ENCODE data around the gene CARD11.

Gene CARD11

DNA sequence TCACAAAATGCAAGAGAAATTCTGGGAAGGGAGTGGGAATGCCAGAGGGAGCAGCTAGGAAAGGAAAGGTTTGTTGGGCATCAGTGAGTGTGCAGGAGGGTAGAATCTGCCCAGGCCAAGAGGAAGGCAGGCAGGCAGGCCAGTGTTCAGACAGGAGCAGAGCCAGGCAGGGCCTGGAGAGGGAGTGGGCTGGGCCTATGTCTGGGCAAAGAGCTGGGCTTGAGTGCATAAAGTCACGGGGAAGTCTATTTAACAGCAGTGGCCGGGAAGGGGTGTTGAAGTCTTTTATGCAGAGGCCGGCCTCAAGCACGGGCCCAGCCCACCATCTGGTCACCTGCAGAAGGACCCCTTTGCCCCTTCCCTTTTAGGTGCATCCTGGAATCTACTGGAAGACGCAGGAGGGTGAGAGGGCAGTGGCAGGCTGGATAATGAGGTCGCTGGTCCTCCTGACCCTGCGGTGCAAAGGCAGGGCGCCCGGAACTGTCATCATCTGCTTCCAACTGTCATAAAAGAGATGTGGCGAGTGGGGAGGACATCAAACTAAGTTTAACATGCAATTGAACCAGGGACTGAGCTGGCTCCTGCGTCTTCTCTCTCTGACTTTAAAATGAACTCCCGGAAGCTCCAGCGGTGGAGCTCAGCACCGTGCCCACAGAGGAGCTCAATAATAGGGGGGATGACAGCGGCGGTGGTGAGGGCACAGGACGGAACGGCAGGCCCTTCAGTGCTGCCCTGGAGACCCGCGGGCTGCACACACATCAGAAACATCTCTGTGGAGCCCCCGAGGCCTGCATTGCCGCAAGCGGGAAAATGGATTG, 29.5 kb downstream of the CARD11 start:
- ChIA-PET CTCF (interaction anchor here (0.8 kb wide), 1 partner anchor 884 kb away, joined by 4 read pairs; no protein-coding TSS in a partner anchor), POLR2A (ENCODE audit: low non-redundant PET) (no interaction called here)
- DNase-seq (ENCODE audit: low spot score) = no peak
- no peak overlapping the region for H3K27ac ChIP-seq
- TF ChIP-seq, protein P1, sequence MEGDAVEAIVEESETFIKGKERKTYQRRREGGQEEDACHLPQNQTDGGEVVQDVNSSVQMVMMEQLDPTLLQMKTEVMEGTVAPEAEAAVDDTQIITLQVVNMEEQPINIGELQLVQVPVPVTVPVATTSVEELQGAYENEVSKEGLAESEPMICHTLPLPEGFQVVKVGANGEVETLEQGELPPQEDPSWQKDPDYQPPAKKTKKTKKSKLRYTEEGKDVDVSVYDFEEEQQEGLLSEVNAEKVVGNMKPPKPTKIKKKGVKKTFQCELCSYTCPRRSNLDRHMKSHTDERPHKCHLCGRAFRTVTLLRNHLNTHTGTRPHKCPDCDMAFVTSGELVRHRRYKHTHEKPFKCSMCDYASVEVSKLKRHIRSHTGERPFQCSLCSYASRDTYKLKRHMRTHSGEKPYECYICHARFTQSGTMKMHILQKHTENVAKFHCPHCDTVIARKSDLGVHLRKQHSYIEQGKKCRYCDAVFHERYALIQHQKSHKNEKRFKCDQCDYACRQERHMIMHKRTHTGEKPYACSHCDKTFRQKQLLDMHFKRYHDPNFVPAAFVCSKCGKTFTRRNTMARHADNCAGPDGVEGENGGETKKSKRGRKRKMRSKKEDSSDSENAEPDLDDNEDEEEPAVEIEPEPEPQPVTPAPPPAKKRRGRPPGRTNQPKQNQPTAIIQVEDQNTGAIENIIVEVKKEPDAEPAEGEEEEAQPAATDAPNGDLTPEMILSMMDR (conservative IDR thresholded peaks at IDR 0.05; ENCODE audit: low read depth) = no peak

DNA sequence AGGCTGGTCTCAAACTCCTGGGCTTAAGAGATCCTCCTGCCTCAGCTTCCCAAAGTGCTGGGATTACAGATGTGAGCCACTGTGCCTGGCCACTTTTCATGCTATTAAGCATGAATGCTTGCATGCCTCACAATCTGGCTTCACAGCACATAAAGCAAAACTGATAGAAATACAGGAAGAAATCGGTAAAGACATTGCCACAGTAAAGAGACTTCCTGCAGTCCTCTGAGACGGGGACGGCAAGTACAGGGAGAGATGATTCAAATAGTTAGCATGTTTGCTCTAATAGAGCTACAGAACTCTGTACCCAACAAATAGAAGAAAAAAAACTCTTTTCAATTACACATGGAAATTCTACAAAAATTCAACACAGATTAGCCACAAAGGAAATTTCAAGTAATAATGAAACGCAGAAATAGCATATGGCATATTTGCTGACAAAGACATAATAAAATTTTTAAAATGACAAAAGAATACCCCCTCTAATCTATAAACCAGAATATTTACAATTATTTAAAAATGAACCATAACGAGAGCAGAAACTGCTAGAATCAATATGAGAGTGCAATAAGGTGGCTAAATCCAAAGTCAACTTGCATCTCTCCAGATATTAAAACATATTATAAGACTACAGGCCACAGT, 32.3 kb downstream of the CARD11 start:
- ChIA-PET CTCF (no interaction called here), POLR2A (ENCODE audit: low non-redundant PET) (no interaction called here)
- TF ChIP-seq, protein P1 (conservative IDR thresholded peaks at IDR 0.05; ENCODE audit: low read depth) = no peak
- DNase-seq (ENCODE audit: low spot score) = no peak
- no peak overlapping the region for H3K27ac ChIP-seq

DNA sequence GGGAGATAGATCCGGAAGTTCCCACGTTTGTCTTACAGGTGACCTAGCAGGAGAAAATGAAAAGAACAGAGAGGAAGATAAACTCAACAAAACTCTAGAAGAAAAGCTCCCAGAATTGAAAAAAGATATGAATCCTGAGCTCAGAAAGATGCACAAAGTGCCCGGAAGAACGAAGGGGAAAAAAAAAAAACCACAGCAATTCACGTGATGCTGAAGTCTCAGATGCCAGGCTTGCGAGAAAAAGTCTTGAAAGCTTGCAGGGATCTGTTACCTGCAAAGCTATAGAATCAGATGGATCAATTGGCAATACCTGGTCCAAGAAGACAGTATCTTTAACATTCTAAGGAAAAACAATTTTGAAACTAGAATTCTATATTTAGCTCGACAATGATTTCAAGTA, 33.5 kb downstream of the CARD11 start:
- CTCF ChIA-PET = interaction anchor here (0.5 kb wide), 1 partner anchor 124 kb away, joined by 6 read pairs; no protein-coding TSS in a partner anchor
- TF ChIP-seq, protein P1 (conservative IDR thresholded peaks at IDR 0.05; ENCODE audit: low read depth) = no peak
- no peak overlapping the region for H3K27ac ChIP-seq
- DNase-seq (ENCODE audit: low spot score) = no peak
- POLR2A ChIA-PET (ENCODE audit: low non-redundant PET) = interaction anchor here (0.5 kb wide), 1 partner anchor 1505 kb away, joined by 4 read pairs; no protein-coding TSS in a partner anchor

DNA sequence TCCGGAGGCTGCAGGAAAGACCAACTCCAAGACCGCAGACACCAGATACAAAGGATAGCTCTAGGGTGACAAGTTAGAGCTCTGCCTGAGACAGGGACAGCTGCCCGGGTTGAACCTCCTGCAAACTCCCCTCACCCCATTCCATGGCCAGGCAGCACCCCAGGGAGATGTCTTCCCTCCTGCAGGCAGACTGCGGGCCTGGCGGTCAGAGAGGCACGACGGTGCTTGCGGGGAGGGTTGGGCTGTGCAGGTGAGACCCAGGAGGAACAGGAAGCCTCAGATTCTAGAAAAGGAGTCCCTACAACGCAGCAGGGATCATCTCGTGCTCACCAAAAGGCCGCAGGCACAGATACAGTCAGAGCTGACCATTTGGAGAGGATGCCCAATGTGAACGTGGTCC, 34.6 kb downstream of the CARD11 start:
- POLR2A ChIA-PET (ENCODE audit: low non-redundant PET) = no interaction called here
- H3K27ac ChIP-seq = no peak overlapping the region
- CTCF ChIA-PET = no interaction called here
- TF ChIP-seq, protein P1 (conservative IDR thresholded peaks at IDR 0.05; ENCODE audit: low read depth) = no peak
- no peak for DNase-seq (ENCODE audit: low spot score)

DNA sequence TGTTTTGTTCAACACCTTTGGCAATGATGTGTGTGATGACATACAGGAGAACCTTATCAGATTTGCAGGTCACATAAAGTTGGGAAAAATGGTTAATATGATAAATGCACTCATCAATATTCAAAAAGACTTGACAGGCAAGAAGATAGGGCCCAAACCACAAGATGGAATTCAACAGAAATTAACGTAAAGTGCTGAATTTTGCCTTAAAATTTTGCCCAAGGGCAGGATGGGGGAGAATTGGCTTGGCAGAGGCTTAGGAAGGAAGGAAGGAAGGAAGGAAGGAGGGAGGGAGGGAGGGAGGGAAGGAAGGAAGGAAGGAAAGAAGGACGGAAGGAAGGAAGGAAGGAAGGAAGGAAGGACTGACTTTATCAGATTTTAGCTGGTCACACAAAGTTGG, 35.3 kb downstream of the CARD11 start:
- H3K27ac ChIP-seq = no peak overlapping the region
- TF ChIP-seq, protein P1 (conservative IDR thresholded peaks at IDR 0.05; ENCODE audit: low read depth) = no peak
- ChIA-PET CTCF (interaction anchor here (0.8 kb wide), 1 partner anchor 20 kb away, joined by 4 read pairs; no protein-coding TSS in a partner anchor), POLR2A (ENCODE audit: low non-redundant PET) (no interaction called here)
- DNase-seq (ENCODE audit: low spot score) = no peak

DNA sequence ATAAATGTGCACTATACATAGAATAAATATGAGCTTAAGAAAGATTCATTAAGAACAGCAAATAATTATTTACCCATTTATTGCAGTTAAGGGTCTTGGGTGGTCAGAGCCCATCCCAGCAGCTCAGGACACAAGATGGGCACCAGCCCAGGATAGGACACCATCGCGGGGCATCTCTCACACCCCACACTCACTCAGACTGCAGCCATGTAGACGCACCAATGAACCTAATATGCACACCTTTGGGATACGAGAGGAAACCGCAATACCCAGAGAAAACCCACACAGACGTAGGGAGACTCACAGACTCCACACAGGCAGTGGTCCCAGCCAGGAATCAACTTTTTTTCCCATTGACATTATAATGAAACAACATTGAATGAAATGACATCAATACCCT, 36.0 kb downstream of the CARD11 start:
- ChIA-PET CTCF (interaction anchor here (0.8 kb wide), 1 partner anchor 21 kb away, joined by 4 read pairs; no protein-coding TSS in a partner anchor), POLR2A (ENCODE audit: low non-redundant PET) (no interaction called here)

More for the DNA sequence above, 36.0 kb downstream of the CARD11 start:
- TF ChIP-seq, protein P1 (conservative IDR thresholded peaks at IDR 0.05; ENCODE audit: low read depth) = no peak
- DNase-seq (ENCODE audit: low spot score) = no peak
- no peak overlapping the region for H3K27ac ChIP-seq

Measured in RWPE1 (cell line).